Measurements from ENCODE around the gene SGCA. TPM values are rescaled to one million over a fixed set of nuclear protein-coding genes. Genes with fewer than 3 reads are reported as not detected.
A peak's percentile ranks its signal among the peaks of the same experiment; 100 is the strongest.

The SGCA gene
- total RNA-seq, 2 experiments from 2014 or later: 0.57 to 1.1 TPM

GRCh38 chr17:50151041-50151936 is 14.5 kb upstream of the SGCA start:
- POLR2A ChIA-PET: interaction anchor here (0.6 to 2.5 kb wide), 7 partner anchors 10 to 792 kb away, joined by 3 to 20 read pairs (median 4); partner anchors contain the start of gene SLC35B1
- CTCF ChIA-PET (ENCODE audit: unreplicated experiment): interaction anchor here (0.6 to 1.6 kb wide), 5 partner anchors 8 to 57 kb away, joined by 3 to 5 read pairs (median 4); no protein-coding TSS in a partner anchor
- intact Hi-C loops (cut with micrococcal nuclease; ENCODE audit: unreplicated experiment): loop anchor here (1.0 to 10.0 kb wide), 3 partner anchors 10 to 476 kb away; partner anchors contain the start of genes PDK2 and SPOP
- DNase-seq (ENCODE audit: low spot score): peak; percentile 95
- peaks cover 44% of the 10 kb centered on the region for H3K4me1 ChIP-seq (ENCODE audit: insufficient read depth, low read length, poor library complexity, severe bottlenecking)
- H3K27ac ChIP-seq (ENCODE audit: low read depth, low read length, poor library complexity, severe bottlenecking): peak overlapping the region; percentile 87
- H3K4me3 ChIP-seq (ENCODE audit: low read depth, low read length, poor library complexity, severe bottlenecking): peak overlapping the region; percentile 89
- peaks cover 27% of the 10 kb centered on the region for H3K36me3 ChIP-seq (ENCODE audit: insufficient read depth, low read length)
- H2AFZ ChIP-seq (ENCODE audit: low read length): peak overlapping the region; percentile 64; the same call in 1 of the 2 replicates
- peaks cover 45% of the 10 kb centered on the region for H3K79me2 ChIP-seq (ENCODE audit: insufficient read depth, low read depth, low read length)
- no peaks in the 10 kb centered on the region for H3K9me2 ChIP-seq (ENCODE audit: insufficient read depth, low read length)
- TSS peak; percentile 61 for BruUV-seq (replicated peaks)
- H4K20me1 ChIP-seq (ENCODE audit: insufficient read depth, low read length): peaks cover 17% of the 10 kb centered on the region
- peak overlapping the region; percentile 98 for H3K4me2 ChIP-seq (ENCODE audit: low read length)
- H3K9me3 ChIP-seq (ENCODE audit: low read length): no peaks in the 10 kb centered on the region
- TF ChIP-seq EZH2phosphoT487 (IDR thresholded peaks at IDR 0.05; ENCODE audit: borderline replicate concordance, low read depth, low read length): no peak
- peak; percentile 60 for TF ChIP-seq CTCF (conservative IDR thresholded peaks at IDR 0.05; ENCODE audit: low read length)

GRCh38 chr17:50151937-50152547 is 13.8 kb upstream of the SGCA start:
- Histone ChIP-seq H3K9me2 (ENCODE audit: insufficient read depth, low read length) (no peaks in the 10 kb centered on the region), H3K36me3 (ENCODE audit: insufficient read depth, low read length) (peaks cover 19% of the 10 kb centered on the region), H3K9me3 (ENCODE audit: low read length) (no peaks in the 10 kb centered on the region), H4K20me1 (ENCODE audit: insufficient read depth, low read length) (peaks cover 9% of the 10 kb centered on the region), H3K4me1 (ENCODE audit: insufficient read depth, low read length, poor library complexity, severe bottlenecking) (peaks cover 36% of the 10 kb centered on the region), H3K27ac (ENCODE audit: low read depth, low read length, poor library complexity, severe bottlenecking) (peak overlapping the region; percentile 87), H2AFZ (ENCODE audit: low read length) (peak overlapping the region; percentile 51; the same call in 1 of the 2 replicates), H3K4me3 (ENCODE audit: low read depth, low read length, poor library complexity, severe bottlenecking) (peak overlapping the region; percentile 89), H3K4me2 (ENCODE audit: low read length) (peak overlapping the region; percentile 98), H3K79me2 (ENCODE audit: insufficient read depth, low read depth, low read length) (peaks cover 37% of the 10 kb centered on the region)
- intact Hi-C loops (cut with micrococcal nuclease; ENCODE audit: unreplicated experiment): loop anchor here (1.0 to 10.0 kb wide), 3 partner anchors 9 to 477 kb away; partner anchors contain the start of genes PDK2 and SPOP
- peak; percentile 86 for DNase-seq (ENCODE audit: low spot score)
- CTCF ChIA-PET (ENCODE audit: unreplicated experiment): interaction anchor here (0.6 to 1.6 kb wide), 5 partner anchors 9 to 58 kb away, joined by 3 to 5 read pairs (median 4); no protein-coding TSS in a partner anchor
- no TSS peak for BruUV-seq (replicated peaks)
- POLR2A ChIA-PET: interaction anchor here (0.6 to 2.5 kb wide), 4 partner anchors 9 to 793 kb away, joined by 3 to 20 read pairs (median 3); partner anchors contain the start of gene SLC35B1
- TF ChIP-seq EZH2phosphoT487 (IDR thresholded peaks at IDR 0.05; ENCODE audit: borderline replicate concordance, low read depth, low read length) (no peak), CTCF (conservative IDR thresholded peaks at IDR 0.05; ENCODE audit: low read length) (no peak)
